HG03342 (cell line): ENCODE measurements around the gene OPTN.
A peak's percentile ranks its signal among the peaks of the same experiment; 100 is the strongest.
"Not testable (repeated sequence)": the region's sequence is repeated elsewhere in the genome, so short reads cannot be mapped to it uniquely, and the experiment has no call there.

ENCODE experiments used
- ATAC-seq: cut with Tn5 transposase; IDR thresholded peaks from one replicate; pipeline ENCODE4 v1.9.1; 2021; ENCODE audit warnings: mild to moderate bottlenecking, moderate library complexity; ENCODE audit not compliant: unreplicated experiment

The OPTN gene

GRCh38 chr10:13099666-13100348 lies at the start of gene OPTN:
Gene OPTN (plus strand): TSS chr10:13100163. CDS start chr10:13109123, 8,960 bp downstream.
- peak; percentile 61 for ATAC-seq

- ATAC-seq, result no peak
Measured at GRCh38 chr10:13051126-13051694, 48.8 kb upstream of the OPTN start.

- ATAC-seq, result not testable (repeated sequence)
Measured at GRCh38 chr10:13053208-13053607, 46.8 kb upstream of the OPTN start.

- ATAC-seq, result no peak
Measured at GRCh38 chr10:13053794-13054462, 46.0 kb upstream of the OPTN start.

- ATAC-seq, result no peak
Measured at GRCh38 chr10:13054844-13055243, 45.1 kb upstream of the OPTN start.

- no peak for ATAC-seq
Measured at GRCh38 chr10:13056456-13057077, 43.4 kb upstream of the OPTN start.

- no peak for ATAC-seq
Measured at GRCh38 chr10:13062803-13063202, 37.2 kb upstream of the OPTN start.

GRCh38 chr10:13066527-13066926 lies 33.4 kb upstream of the OPTN start:
- ATAC-seq, result no peak

GRCh38 chr10:13067431-13067830 lies 32.5 kb upstream of the OPTN start:
- ATAC-seq, result no peak

- ATAC-seq, result no peak
Measured at GRCh38 chr10:13068071-13068470, 31.9 kb upstream of the OPTN start.

GRCh38 chr10:13068484-13068883 lies 31.5 kb upstream of the OPTN start:
- ATAC-seq, result no peak

GRCh38 chr10:13072339-13072738 lies 27.6 kb upstream of the OPTN start:
- no peak for ATAC-seq

GRCh38 chr10:13074563-13075451 lies 25.2 kb upstream of the OPTN start:
- no peak for ATAC-seq

- no peak for ATAC-seq
Measured at GRCh38 chr10:13078912-13079775, 20.8 kb upstream of the OPTN start.

GRCh38 chr10:13079776-13080050 lies 20.2 kb upstream of the OPTN start:
- ATAC-seq, result no peak

- no peak for ATAC-seq
Measured at GRCh38 chr10:13080643-13081042, 19.3 kb upstream of the OPTN start.

- not testable (repeated sequence) for ATAC-seq
Measured at GRCh38 chr10:13083700-13084099, 16.3 kb upstream of the OPTN start.

GRCh38 chr10:13086056-13086455 lies 13.9 kb upstream of the OPTN start:
- no peak for ATAC-seq

- no peak for ATAC-seq
Measured at GRCh38 chr10:13087601-13087985, 12.4 kb upstream of the OPTN start.

GRCh38 chr10:13087986-13088618 lies 11.9 kb upstream of the OPTN start:
- ATAC-seq, result no peak
